Measurements from ENCODE around the gene HHAT. TPM values are rescaled to one million over a fixed set of nuclear protein-coding genes. Genes with fewer than 3 reads are reported as not detected.

The HHAT gene
- total RNA-seq, 1 donor from 2014 or later, result 2.9 TPM

GRCh38 chr1:210678306-210678705 lies 349.6 kb downstream of the HHAT start:
- H3K36me3 ChIP-seq (ENCODE audit: control insufficient read depth, insufficient read depth, low read length), result no peaks in the 10 kb centered on the region
- no peak for FAIRE-seq
- no peak overlapping the region for H3K4me3 ChIP-seq (ENCODE audit: low read depth, low read length)
- no peaks in the 10 kb centered on the region for H3K27me3 ChIP-seq (ENCODE audit: control insufficient read depth, insufficient read depth, low read length)
- DNase-seq (ENCODE audit: low read depth), result no peak
- TF ChIP-seq, protein P1, sequence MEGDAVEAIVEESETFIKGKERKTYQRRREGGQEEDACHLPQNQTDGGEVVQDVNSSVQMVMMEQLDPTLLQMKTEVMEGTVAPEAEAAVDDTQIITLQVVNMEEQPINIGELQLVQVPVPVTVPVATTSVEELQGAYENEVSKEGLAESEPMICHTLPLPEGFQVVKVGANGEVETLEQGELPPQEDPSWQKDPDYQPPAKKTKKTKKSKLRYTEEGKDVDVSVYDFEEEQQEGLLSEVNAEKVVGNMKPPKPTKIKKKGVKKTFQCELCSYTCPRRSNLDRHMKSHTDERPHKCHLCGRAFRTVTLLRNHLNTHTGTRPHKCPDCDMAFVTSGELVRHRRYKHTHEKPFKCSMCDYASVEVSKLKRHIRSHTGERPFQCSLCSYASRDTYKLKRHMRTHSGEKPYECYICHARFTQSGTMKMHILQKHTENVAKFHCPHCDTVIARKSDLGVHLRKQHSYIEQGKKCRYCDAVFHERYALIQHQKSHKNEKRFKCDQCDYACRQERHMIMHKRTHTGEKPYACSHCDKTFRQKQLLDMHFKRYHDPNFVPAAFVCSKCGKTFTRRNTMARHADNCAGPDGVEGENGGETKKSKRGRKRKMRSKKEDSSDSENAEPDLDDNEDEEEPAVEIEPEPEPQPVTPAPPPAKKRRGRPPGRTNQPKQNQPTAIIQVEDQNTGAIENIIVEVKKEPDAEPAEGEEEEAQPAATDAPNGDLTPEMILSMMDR (IDR thresholded peaks at IDR 0.05; ENCODE audit: insufficient read depth, low read length, severe bottlenecking), result no peak

DNA sequence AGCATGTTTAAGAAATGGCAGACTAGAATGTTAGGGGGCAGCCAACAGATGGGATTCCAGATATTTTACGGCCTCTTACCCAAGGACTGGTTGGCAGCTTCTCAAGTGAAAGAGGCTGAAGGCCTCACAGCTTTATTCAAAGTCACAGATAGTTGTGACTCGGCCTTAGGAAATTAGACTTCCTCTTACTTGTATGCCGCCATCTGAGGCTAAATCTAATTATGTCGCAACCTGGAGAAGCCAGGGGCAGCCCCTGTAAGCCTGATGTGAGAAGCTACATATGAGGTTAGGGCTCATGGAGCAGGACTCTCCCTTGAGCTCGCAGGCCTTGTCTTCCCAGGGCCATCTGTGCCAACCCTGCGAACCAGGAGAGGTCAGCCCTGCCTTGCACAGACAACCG lies 352.5 kb downstream of the HHAT start:
- TF ChIP-seq, protein P1 (IDR thresholded peaks at IDR 0.05; ENCODE audit: insufficient read depth, low read length, severe bottlenecking), result no peak
- Histone ChIP-seq H3K36me3 (ENCODE audit: control insufficient read depth, insufficient read depth, low read length) (no peaks in the 10 kb centered on the region), H3K4me3 (ENCODE audit: low read depth, low read length) (no peak overlapping the region), H3K27me3 (ENCODE audit: control insufficient read depth, insufficient read depth, low read length) (no peaks in the 10 kb centered on the region)
- FAIRE-seq (no peak), DNase-seq (ENCODE audit: low read depth) (no peak)

GRCh38 chr1:210683403-210684047 lies 354.8 kb downstream of the HHAT start:
- Histone ChIP-seq H3K27me3 (ENCODE audit: control insufficient read depth, insufficient read depth, low read length) (no peaks in the 10 kb centered on the region), H3K4me3 (ENCODE audit: low read depth, low read length) (no peak overlapping the region), H3K36me3 (ENCODE audit: control insufficient read depth, insufficient read depth, low read length) (no peaks in the 10 kb centered on the region)
- no peak for DNase-seq (ENCODE audit: low read depth)
- TF ChIP-seq, protein P1 (IDR thresholded peaks at IDR 0.05; ENCODE audit: insufficient read depth, low read length, severe bottlenecking), result no peak
- no peak for FAIRE-seq

DNA sequence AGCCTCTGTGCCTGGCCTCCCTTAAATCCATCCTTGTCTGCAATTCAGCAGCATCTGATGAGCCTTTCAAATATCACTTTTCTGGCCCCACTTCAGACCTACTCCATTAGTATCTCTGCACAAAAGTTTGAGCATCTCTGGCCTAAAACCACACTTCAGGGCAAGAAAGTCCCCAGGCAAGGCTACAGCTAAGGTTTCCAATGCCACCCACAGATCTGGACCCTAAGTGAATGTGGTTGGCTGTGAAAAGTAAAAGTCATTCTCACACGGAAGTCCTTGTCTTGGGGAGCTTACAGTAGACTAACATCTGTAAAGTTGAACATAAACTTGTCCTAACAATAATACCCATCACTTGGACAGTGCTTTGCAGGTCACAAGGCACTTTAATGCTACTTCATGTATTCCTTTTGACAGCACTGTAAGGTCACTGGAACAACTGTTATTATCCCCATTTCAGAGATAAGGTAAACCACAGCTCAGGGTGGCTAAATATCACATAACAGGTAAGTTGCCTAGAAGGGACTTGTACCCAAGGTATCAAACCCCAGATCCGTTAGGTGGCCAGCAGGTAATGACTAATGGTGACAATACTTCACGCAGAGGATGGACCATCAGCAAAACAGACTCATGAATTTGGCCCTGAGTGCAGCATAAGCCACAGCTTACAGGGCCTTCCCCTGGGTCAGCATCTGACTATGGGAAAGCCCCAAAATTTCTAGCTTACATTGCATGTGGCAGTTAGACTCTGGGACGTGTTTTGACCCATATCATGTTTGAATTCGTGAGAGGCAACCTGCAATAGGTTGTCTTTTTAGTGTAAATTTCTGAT lies 356.0 kb downstream of the HHAT start:
- TF ChIP-seq, protein P1 (IDR thresholded peaks at IDR 0.05; ENCODE audit: insufficient read depth, low read length, severe bottlenecking), result no peak
- Histone ChIP-seq H3K27me3 (ENCODE audit: control insufficient read depth, insufficient read depth, low read length) (no peaks in the 10 kb centered on the region), H3K4me3 (ENCODE audit: low read depth, low read length) (no peak overlapping the region), H3K36me3 (ENCODE audit: control insufficient read depth, insufficient read depth, low read length) (no peaks in the 10 kb centered on the region)
- FAIRE-seq (no peak), DNase-seq (ENCODE audit: low read depth) (no peak)

GRCh38 chr1:210685295-210685650 lies 356.6 kb downstream of the HHAT start:
- Histone ChIP-seq H3K36me3 (ENCODE audit: control insufficient read depth, insufficient read depth, low read length) (no peaks in the 10 kb centered on the region), H3K4me3 (ENCODE audit: low read depth, low read length) (no peak overlapping the region), H3K27me3 (ENCODE audit: control insufficient read depth, insufficient read depth, low read length) (no peaks in the 10 kb centered on the region)
- DNase-seq (ENCODE audit: low read depth) (no peak), FAIRE-seq (no peak)
- TF ChIP-seq, protein P1 (IDR thresholded peaks at IDR 0.05; ENCODE audit: insufficient read depth, low read length, severe bottlenecking), result no peak

Measured in bronchial epithelial cell (primary cell).